ENCODE results near the gene ABCB9. TPM values are rescaled to one million over a fixed set of nuclear protein-coding genes. Genes with fewer than 3 reads are reported as not detected.

Gene ABCB9
- total RNA-seq, 1 donor from 2014 or later: 8.8 TPM

- no peak for TF ChIP-seq CTCF (IDR thresholded peaks at IDR 0.05; ENCODE audit: partially characterized antibody, unreplicated experiment)
- Mint-ChIP-seq H3K4me3 (ENCODE audit: unreplicated experiment) (no peak overlapping the region), H3K36me3 (ENCODE audit: unreplicated experiment) (no peaks in the 10 kb centered on the region), H3K27me3 (ENCODE audit: unreplicated experiment) (peaks cover 10% of the 10 kb centered on the region), H3K4me1 (ENCODE audit: low read depth, unreplicated experiment) (peaks cover 35% of the 10 kb centered on the region), H3K9me3 (ENCODE audit: unreplicated experiment) (peaks cover 4% of the 10 kb centered on the region), H3K27ac (ENCODE audit: unreplicated experiment) (no peak overlapping the region)
- no peak for DNase-seq
Measured at GRCh38 chr12:122882908-122883558, 83.2 kb downstream of the ABCB9 start.

- Mint-ChIP-seq H3K9me3 (ENCODE audit: unreplicated experiment) (peaks cover 2% of the 10 kb centered on the region), H3K36me3 (ENCODE audit: unreplicated experiment) (no peaks in the 10 kb centered on the region), H3K27ac (ENCODE audit: unreplicated experiment) (peak overlapping the region; percentile 73), H3K4me1 (ENCODE audit: low read depth, unreplicated experiment) (peaks cover 24% of the 10 kb centered on the region), H3K27me3 (ENCODE audit: unreplicated experiment) (peaks cover 12% of the 10 kb centered on the region), H3K4me3 (ENCODE audit: unreplicated experiment) (no peak overlapping the region)
- peak; percentile 60 for DNase-seq
- TF ChIP-seq CTCF (IDR thresholded peaks at IDR 0.05; ENCODE audit: partially characterized antibody, unreplicated experiment): no peak
Measured at GRCh38 chr12:122880668-122881067, 85.6 kb downstream of the ABCB9 start.

GRCh38 chr12:122880155-122880667 lies 86.1 kb downstream of the ABCB9 start:
- TF ChIP-seq CTCF (IDR thresholded peaks at IDR 0.05; ENCODE audit: partially characterized antibody, unreplicated experiment): no peak
- no peak overlapping the region for H3K4me3 Mint-ChIP-seq (ENCODE audit: unreplicated experiment)
- H3K27ac Mint-ChIP-seq (ENCODE audit: unreplicated experiment): peak overlapping the region; percentile 73
- H3K27me3 Mint-ChIP-seq (ENCODE audit: unreplicated experiment): peaks cover 12% of the 10 kb centered on the region
- H3K36me3 Mint-ChIP-seq (ENCODE audit: unreplicated experiment): no peaks in the 10 kb centered on the region
- peaks cover 2% of the 10 kb centered on the region for H3K9me3 Mint-ChIP-seq (ENCODE audit: unreplicated experiment)
- peaks cover 27% of the 10 kb centered on the region for H3K4me1 Mint-ChIP-seq (ENCODE audit: low read depth, unreplicated experiment)
- no peak for DNase-seq

Small RNA genes within 50 kb of the gene (microRNA-seq; reads per million reads assigned to microRNA genes)
- not detected for gene MIR4304 (ENCODE audit: unreplicated experiment)

Other genes with a start within 250 kb of the ABCB9 start
- not detected for gene HCAR3, start 249.7 kb downstream of the ABCB9 start, total RNA-seq (ENCODE audit: unreplicated experiment)
- gene HCAR1, start 235.6 kb downstream of the ABCB9 start, total RNA-seq (ENCODE audit: unreplicated experiment): not detected
- gene DENR, start 213.6 kb downstream of the ABCB9 start, total RNA-seq (ENCODE audit: unreplicated experiment): 42.7 TPM
- gene CCDC62, start 191.9 kb downstream of the ABCB9 start, total RNA-seq (ENCODE audit: unreplicated experiment): 0.78 TPM
- 19.3 TPM for gene HIP1R, start 131.0 kb downstream of the ABCB9 start, total RNA-seq (ENCODE audit: unreplicated experiment)
- 19.7 TPM for gene VPS37B, start 70.3 kb downstream of the ABCB9 start, total RNA-seq (ENCODE audit: unreplicated experiment)
- gene OGFOD2, start 8.8 kb upstream of the ABCB9 start, total RNA-seq (ENCODE audit: unreplicated experiment): 15.3 TPM
- gene ARL6IP4, start 14.2 kb upstream of the ABCB9 start, total RNA-seq (ENCODE audit: unreplicated experiment): 122 TPM
- 19.6 TPM for gene PITPNM2, start 184.6 kb upstream of the ABCB9 start, total RNA-seq (ENCODE audit: unreplicated experiment)

Measured in glutamatergic neuron (in vitro differentiated cells).